Activated CD4-positive, alpha-beta T cell treated with anti-CD3 and anti-CD28 coated beads, Interleukin-2, amount 50 U/mL, for 1 hour (primary cell): ENCODE data around the gene SAXO1.
"Not testable (repeated sequence)": the region's sequence is repeated elsewhere in the genome, so short reads cannot be mapped to it uniquely, and the experiment has no call there.

Source experiments
- DNase-seq: peaks from one replicate; pipeline ENCODE4 v3.0.0-alpha.2; 2020

Gene SAXO1

DNA sequence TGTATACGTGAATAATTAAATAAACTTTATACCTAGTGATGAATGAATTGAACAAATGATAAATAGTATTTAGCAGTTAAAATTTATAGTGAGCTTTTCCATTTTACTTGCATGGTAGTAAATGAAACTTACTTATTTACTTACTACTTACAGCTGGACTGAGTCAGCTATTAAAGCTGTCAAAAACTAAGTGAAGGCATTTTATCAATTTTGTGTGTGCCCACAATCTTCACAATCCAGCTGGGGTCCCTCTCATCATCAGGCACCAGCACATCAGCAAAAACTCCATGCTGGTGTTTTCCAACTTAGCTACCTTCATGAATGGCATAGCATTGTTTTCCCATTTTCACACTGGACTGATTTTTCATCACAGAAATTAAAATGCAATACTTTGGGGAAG, 81.1 kb downstream of the SAXO1 start:
- no peak for DNase-seq

DNA sequence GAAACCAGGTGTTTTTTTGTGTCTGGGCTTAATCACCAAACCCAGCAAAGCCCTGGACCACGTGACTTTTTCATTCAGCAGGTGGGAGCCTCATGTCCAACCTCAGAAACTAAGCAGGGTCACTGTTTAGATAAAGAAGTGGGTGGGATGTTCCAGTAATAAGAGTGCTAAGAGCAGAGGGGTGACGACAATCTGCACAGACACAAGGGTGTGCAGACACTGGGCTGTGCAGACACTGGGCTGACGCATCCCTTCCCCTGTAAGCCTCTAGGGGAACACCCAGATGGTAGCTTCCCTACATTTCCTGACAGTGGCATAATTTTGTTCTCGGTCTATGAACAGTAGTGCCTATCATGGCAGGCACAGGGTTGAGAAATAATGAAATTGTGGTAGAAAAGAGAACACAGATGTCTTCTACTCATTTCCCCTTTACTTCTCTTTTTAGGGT, 85.1 kb downstream of the SAXO1 start:
- DNase-seq = no peak

DNA sequence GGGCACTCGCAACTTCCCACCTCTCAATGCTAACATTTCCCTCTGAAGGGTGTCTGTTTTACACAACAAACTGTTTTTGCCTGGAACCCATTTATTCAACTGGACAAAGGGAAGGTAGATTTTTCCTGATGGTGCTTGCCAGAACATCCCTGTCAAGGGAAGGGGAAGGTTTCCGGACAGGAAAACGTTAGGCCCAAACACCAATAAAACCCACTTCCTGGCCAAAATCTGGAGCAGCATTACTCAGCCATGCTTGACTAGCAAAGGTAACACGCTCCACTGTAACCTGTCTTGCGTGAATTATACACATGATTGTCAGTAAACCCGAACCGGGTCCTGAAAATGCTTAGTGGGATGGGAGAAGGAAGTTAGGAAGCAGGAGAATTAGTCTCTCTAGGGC, 90.2 kb downstream of the SAXO1 start:
- no peak for DNase-seq

DNA sequence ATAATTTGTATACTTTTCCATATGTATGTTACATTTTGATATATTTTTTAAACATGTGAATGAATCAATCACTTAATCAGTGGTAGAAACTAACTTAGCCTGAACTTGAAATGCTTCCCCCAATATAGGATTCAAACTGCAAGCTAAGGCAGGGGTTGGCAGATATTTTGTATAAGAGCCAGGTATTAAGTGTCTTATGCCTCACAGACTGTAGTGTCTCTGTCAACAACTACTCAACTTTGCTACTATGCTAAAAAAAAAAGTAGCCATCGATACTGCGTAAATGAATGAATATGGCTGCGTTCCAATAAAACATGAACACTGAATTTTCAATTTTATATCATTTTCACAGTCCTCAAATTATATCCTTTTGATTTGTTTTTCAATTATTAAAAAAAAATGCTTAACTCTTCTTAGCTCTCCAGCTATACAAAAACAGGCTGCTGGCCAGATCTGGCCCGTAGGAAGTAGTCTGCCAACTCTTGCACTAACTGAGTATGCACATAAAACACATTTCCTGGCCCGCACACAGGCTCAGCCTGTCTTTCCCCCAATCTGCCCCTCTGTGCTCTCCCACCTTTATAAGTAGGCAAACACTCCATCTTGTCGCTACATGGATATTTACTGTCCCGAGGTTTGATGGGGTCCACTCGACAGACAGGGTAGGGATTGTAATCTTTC, 91.8 kb downstream of the SAXO1 start:
- DNase-seq = no peak

DNA sequence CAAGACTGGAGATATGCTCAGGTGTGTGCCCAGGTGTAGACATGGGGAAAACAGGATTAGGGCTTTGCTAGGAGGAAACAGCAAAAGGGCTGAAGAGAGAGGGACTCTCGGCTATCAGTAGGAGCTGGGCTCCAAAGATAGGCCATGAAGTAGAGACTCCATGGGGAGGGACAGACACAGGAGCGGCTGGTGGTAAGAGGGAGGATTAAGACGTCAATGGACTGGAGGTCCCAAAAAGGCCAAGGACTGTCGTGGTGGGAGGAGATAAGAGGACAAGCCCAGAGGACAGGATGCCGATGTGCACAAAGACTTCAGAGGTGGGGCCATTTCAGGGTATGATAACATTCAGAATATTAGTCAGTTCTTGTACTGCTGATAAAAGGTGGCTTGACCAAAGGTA, 93.1 kb downstream of the SAXO1 start:
- DNase-seq = no peak

DNA sequence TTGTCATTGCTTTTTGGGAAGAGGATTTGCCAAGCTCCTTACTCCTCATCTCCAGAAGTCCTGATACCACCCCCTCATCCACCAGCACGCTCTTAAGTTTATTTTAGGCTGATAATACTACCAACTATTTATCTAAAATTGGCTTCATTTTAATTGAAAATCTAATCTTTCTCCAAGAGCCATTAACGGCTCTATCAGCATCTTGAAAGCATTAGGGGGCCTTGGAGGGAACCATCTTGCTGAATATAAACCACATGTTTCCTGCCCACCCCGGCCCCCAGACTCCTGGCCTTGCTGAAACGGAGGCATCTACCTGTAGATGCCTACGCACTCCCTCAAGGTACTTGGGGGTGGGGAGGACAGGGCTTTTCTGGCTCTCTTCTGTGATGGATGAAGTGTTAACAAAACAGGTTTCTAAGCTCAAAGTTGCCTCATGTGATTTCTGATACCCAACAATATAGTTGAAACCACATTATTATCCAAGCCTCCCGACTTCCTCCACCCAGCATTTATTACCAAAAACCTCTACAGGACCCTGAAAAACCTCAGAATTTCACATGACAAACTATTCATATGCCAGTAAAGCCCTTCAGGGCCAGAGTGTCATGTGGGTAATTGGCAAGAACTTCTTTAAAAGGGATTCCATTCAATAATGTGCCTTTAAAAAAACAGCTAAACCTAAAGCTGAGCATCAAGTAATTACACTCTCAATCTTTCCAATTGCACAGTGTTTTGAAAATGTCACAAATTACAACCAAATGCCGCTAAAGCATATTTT, 96.7 kb downstream of the SAXO1 start:
- DNase-seq = no peak

DNA sequence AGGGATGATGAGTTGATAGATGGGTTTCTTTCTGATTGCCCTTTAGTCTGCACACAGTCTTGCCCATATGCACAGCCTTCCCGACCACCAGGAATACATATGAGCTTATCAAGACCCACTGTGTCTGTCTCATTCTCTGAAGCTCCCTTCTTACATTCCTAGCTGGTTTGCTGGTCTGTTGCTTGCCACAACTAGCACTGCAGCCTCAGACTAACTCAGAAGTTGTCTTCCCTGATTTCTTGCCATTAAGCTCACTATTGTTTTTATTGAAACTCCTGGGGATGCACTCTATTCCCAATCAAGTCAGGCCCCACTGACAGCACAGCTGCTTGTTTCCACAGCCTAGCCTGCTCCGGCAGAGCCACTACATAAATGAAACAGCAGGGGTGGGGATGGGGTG, 97.5 kb downstream of the SAXO1 start:
- DNase-seq = no peak

DNA sequence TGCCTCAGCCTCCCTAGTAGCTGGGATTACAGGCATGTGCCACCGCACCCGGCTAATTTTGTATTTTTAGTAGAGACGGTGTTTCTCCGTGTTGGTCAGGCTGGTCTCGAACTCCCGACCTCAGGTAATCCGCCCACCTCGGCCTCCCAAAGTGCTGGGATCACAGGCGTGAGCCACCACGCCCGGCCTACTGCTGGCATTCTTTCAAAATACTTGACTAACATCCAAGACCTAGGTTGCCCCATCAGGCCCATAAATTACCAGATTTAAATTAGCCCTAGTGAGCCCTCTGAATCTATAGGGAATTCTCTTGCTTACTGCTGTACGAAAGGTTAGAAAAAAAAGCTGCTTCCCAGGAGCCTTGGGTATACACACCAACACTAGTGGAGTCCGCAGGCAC, 102.4 kb downstream of the SAXO1 start:
- not testable (repeated sequence) for DNase-seq

DNA sequence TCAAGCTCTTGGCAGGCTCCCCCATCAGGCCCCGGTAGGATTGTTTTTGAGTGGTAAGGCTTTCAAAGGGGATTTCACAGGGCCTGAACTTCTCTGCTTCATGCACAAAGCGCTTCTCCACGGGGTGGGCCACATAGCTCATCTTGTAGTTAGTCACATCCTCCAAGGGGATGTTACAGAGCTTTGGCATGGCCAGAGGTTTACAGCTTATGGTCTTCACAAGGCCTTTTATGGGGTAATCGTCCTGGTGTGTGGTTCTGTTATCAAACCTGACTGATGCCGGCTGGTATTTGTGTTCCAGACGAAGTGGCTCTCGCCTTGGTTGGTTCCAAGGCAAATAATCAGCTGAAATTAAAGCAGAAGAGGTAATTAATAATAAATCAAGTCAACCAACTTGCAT, 104.3 kb downstream of the SAXO1 start:
- DNase-seq = no peak

DNA sequence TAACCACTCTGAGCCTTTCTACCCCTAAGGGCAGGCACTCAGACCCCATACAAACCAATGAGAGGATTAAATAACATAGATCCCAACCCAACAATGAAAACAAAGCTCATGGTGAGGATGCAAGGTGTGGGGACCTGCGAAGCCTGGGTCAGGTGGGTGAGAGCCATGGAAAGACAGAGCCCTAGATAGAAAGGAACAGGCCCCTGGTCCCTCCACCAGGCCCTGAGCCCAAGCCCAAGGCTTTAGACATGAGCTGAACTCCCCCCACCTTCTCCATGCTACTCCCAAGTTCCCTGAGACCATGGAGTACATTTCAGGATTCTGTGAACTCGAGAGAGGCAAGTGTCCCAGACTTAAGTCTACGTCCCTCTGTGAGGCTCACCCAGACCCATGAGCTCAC, 106.5 kb downstream of the SAXO1 start:
- DNase-seq = no peak

DNA sequence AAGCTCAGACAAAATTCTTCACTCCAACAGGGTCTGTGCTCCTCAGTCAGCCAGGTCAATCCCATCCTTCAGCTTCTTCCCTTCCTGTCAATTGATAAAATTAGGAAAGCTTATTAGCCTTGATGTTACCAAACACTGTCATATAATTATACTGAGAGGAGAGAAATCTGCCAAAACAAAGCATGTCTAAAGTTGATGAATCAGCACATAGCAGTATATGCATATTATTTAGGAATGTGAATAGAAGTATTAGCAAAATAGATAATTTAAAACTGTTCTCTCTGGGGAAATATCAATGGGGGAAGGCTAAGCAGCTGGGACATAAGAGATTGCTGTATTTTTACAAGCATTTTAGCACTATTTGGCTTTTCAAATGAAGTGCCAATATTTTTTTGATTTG, 107.1 kb downstream of the SAXO1 start:
- DNase-seq = no peak

DNA sequence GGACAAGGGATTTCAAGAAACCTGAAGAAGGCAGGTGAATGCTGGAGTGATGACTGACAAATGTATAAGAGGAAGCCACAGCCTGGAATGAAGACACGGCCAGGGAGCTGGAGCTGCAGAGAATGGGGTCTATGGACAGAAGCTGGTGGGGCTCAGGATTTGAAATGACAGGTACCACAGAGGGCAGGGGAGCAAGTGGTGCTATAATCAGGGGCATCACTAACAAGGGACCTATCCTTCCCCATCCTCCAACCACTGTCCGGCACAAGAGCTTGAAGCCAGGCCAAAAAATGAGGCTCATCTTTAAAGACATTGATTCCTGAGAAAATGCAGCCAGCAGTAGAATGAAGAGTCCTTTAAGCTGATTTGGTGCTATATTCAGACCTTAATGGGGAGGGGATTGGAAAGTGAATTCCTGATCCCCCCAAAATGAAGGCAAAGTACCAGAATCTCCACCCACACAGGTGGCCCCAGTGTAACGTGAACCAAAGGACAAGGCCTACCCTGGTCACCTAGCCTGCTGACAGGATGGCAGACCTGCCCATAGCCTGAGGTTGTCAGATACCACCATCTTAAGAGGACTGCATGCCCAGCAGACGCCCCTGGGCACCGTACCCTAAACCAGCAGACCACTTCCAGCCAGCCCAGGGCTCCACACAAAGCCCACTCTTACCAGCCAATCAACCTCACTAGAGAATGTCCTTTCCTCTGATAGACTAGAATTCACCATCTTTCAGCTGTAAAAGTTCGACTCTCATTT, 109.2 kb downstream of the SAXO1 start:
- no peak for DNase-seq

DNA sequence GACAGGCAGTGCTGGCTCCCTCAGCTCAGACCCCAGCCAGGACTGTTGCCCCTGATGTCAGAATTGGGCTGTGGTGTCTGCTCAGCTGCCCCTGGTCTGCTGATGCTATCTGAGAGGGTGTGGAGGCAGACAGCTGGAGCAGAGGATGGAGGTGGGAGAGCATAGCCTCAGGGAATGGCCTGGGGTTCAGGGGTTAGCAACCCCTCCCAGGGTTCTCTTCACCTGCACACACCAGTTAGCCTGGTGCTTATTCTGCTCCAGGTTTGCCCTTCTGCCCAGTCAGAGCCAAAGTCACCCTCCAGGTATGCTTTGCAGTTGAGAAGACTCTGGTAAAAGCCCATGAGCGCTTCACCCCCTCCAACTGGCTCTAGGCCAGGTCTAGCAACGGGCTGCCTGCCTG, 109.8 kb downstream of the SAXO1 start:
- no peak for DNase-seq

DNA sequence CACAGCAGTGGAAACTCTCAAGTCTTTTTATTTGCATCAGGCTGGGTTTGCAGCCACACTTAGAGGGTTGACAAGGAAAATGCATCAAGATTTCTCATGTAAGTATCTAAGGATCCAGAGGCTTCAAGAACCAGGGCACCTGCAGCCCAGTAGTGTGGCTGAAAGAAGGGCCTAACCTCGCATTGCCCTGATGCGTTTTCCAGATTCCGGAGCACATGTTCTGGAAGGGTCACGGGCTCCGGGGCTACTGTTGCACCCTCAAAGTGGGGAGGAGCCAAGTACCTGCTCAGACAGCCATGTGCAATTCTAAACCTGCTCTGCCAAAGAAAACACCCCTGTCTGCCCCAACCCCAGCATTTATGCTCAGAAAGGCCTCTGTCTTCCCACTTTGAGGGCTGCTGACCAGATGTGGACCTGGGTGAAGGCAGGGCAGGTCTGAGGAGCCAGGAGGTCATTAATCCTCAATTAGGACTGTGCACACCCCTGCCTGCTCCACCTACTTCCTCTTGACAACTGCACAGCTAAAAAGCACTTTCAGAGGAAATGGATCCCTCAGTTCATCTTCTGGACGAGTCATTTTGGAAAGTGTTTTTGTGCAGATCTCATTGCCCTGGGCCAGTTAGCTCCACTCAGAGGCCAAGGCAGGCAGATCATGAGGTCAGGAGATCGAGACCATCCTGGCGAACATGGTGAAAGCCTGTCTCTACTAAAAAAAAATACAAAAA, 110.7 kb downstream of the SAXO1 start:
- no peak for DNase-seq

DNA sequence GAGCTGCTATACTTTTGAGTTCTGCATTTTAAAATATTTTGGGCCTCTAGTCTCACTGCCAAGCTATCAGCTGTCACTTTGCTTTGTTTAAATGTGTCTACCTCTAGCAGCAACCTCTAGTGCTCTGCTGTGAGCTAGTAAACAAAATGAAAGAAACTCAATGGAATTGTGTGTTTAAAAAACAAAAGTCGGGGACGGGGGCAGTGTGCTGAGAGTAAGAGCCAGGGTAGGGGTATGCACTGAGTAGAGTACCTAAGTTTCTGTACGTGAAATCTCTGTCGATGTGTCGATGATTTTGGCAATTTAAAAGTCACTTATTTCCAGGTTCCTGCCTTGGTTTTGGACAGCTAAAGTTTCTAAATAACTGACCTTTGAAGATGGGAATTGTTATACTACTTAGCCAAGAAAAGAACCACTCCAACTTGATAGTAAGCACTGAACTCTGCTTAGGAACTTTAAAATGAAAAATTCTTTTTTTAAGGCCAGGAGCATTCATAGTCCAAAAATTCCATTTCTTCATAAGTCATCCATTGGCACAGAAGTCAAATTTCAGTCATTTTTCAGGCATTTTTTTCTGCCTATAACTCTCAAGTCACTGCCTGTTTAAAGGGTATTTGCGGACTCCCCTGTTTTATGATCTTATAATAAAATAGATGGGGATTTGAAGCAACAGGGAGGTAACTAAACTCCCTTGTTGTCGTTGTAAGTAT, 111.5 kb downstream of the SAXO1 start:
- no peak for DNase-seq

DNA sequence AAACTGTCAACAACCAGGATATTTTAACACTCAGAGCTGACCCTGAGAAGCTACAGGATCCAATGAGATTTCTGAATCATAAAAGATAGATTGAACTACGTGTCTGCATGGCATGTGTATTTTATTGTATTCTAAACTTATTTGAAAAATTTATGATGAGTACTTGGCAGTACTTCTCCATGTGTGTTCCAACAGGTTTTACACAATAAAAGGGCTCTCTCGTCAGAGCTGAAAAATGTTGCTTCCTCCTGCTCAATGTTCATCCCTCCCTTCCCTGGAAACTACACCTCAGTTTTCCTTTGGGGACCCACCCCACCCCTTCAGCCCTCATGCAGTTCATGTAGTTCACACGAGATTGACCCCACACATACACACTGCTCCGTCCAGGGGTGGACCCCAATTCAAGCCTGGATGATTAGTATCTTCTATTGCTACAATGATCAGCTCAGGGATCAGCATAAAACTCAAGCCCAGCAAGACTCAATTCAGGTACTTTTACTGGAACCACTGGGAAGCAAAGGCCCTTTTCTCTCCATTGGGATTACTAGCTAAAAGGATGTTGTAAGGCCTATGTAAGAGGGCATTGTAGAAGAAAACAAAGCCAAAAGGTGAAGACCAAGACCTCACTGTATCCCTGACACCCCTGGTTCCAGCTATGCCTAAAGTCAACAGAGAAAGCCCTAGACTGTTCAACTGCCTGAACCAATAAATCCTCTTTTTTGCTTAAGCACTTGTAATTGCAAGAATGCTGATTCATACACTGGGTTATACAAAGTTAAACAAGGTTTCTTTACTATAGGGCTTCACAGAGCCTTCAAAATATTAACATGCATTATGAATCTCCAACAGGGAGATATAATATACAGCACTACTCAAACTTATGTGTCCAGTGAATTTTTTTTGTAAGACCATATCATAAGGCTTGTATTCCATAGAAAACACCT, 112.6 kb downstream of the SAXO1 start:
- no peak for DNase-seq

DNA sequence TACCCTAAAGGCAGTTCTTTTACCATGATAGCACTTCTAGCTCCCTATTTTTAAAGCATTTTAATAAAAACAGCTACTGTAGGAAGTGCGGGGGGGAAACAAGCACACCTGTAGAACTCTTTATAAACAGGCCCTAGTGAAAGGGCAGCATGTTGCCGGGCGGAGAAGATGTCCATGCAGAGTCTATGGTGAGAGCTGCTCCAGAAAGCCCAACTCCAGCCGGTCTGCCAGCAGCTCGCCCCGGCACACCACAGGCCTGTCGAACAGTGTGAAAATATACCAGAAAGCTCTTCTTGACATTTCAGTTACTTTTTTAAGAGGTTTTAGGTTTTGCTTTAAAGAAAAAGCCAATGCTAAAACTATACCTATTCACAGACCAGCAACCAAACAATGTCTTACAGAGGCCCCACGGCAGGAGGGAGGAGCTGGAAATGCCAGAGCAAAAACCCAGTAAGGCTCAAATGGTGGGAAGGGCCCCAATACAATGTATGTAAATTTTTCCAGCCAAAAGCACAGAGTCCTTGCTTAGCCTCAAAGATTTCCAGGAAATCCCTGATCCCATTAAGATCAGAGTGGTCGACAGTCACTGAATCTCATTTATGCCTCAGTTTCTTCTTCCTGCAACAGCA, 121.2 kb downstream of the SAXO1 start:
- DNase-seq = no peak

DNA sequence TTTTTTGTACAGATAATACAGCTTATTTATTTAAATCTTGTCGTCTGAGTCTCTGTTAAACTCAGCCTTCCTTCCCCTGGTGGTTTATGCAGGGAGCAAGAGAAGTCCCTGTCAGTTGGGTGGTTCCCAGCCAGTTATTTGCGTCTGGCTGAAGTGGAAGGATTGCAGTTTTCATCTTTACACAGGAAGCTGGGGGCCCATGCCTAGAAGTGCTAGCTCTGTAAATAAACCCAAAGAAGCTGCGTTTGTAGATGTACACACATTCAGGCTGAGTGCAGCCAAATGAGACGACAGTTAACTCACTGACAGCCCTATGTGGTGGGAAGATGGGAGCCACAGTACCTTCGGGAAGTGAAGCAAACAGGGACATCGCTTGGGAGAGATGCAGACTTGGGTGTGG, 122.1 kb downstream of the SAXO1 start:
- DNase-seq = no peak

DNA sequence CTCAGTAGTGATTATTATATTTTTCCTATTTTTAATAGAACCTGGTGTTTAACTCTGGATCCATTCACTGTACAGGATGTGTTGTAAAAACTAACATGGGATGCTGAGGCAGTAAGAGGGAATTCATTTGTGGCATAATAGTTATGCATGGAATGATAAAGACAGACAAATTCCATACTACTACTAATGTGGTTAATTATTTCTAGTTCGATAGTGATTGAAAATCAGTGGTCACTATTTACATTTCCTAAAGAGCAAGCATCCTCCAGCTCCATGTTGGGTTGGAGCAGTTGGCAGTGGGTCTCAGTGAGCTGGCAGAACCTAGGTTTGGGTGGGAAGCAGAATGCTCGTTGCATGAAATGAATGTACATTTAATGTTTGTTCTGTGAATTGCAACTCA, 122.6 kb downstream of the SAXO1 start:
- no peak for DNase-seq

DNA sequence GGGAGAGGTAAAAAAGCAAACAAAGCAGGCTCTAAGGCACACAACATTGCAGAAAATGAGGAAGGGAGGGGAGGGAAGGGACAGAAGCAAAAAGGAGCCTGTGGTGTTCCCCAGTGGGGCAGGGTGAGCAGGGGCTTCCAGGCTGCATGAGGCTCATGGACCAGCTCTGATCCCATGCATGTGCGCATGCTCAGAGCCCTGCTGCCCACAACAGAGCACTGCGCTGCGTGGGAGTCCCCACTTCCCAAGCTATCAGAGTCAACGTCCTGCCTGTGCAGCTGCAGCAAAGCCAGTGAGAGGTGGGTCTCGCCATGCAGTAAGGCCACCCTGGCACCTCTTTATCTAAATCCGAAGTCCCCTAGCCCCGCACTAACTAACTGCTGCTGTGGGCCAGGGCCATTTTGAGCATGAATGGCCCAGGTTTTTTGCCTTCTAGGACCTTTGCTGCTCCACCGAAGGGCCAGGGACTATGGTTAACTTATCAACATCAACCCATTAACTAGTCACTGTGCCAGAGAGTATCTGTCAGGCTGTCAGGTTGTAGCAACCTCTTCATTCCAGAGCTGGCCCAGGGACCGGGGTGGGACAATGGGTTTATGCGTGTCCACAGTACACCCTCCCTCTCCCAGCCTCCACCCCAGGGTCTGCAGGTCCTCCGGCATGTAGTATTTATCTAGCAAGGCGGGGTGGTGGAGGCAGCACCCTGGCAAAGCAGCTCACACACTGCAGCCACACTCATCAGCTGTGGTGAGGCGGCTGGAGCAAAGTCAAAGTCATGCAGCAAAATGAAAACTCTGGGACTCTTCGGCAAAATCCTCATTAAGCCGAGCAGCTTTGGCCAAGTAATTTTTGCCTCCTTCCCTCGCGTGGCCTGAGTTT, 123.6 kb downstream of the SAXO1 start:
- DNase-seq = peak; percentile 1
